Endothelial cell of umbilical vein (primary cell): Measurements from ENCODE around the gene SLC38A11. TPM values are rescaled to one million over a fixed set of nuclear protein-coding genes. Genes with fewer than 3 reads are reported as not detected.

Source experiments
- BruUV-seq: library from RNA; stranded (reverse); fragments of 400-500 nt; replicated peaks from 2 replicates; lab custom pipeline; 2021; lab: Mats Ljungman, UMichigan
- CTCF ChIA-PET: fragments of 300-600, 350-600 bp; sonication (Branson Sonifier 250); formaldehyde crosslinking; loops from one replicate; lab custom pipeline; 2021; ENCODE audit warnings: antibody characterized with exemption, inconsistent platforms; lab: Charles Lee
- POLR2A ChIA-PET: fragments of 300-600, 350-600 bp; sonication (Branson Sonifier 250); formaldehyde crosslinking; loops from one replicate; lab custom pipeline; 2021; ENCODE audit warnings: antibody characterized with exemption, inconsistent platforms; lab: Charles Lee
- DNase-seq: peaks from one replicate; pipeline ENCODE4 v3.0.0-alpha.2; 2011; ENCODE audit warnings: low read depth, low spot score
- FAIRE-seq: peaks from 2 replicates; lab custom pipeline; 2011; peaks lifted over from hg19 to GRCh38; lab: Jason Lieb, UNC
- H2AFZ ChIP-seq: 2 replicates; pipeline ENCODE4 v1.6.0; 2012; ENCODE audit warnings: low read depth, low read length, control low read depth, inconsistent platforms
- H3K27ac ChIP-seq: 2 replicates; pipeline ENCODE4 v1.5.1; 2011; ENCODE audit warnings: low read depth, mild to moderate bottlenecking, control low read depth, low read length, moderate library complexity; ENCODE audit not compliant: insufficient read depth
- H3K27me3 ChIP-seq, 2 experiments: 2 replicates each; pipeline versions ENCODE4 v1.6.0 to v1.6.1; 2011; ENCODE audit warnings: low read length in 2 of 2, mixed read lengths in 1 of 2; ENCODE audit not compliant: control insufficient read depth in 2 of 2, insufficient read depth in 2 of 2
- H3K36me3 ChIP-seq, 2 experiments: 2 replicates in 1 of 2; 3 replicates in 1 of 2; pipeline ENCODE4 v1.5.1; 2011; ENCODE audit warnings: low read length in 2 of 2, mild to moderate bottlenecking in 1 of 2, moderate library complexity in 1 of 2; ENCODE audit not compliant: control insufficient read depth in 2 of 2, insufficient read depth in 2 of 2; ENCODE audit errors: extremely low read depth in 1 of 2
- H3K4me1 ChIP-seq: 3 replicates; pipeline ENCODE4 v1.5.1; 2011; ENCODE audit warnings: mild to moderate bottlenecking, low read length; ENCODE audit not compliant: control insufficient read depth, insufficient read depth; ENCODE audit errors: extremely low read depth
- H3K4me2 ChIP-seq: 2 replicates; pipeline ENCODE4 v1.6.1; 2011; ENCODE audit warnings: low read length, control low read depth, mixed read lengths; ENCODE audit not compliant: insufficient read depth
- H3K4me3 ChIP-seq, 3 experiments: fragments of 200-600 bp in 1 of 3; sonication (generic), shearing (Covaris generic) in 1 of 3; replicated peaks in 1 of 3; 2 replicates each; pipeline ENCODE4 v1.5.1; 2011 to 2016; ENCODE audit warnings: control low read depth in 3 of 3, low read length in 3 of 3, mild to moderate bottlenecking in 2 of 3, inconsistent platforms in 1 of 3, low read depth in 1 of 3, moderate library complexity in 1 of 3; ENCODE audit not compliant: insufficient read depth in 1 of 3
- H3K79me2 ChIP-seq: 2 replicates; pipeline ENCODE4 v1.6.0; 2012; ENCODE audit warnings: low read length, inconsistent platforms; ENCODE audit not compliant: control insufficient read depth, insufficient read depth
- H3K9ac ChIP-seq: replicated peaks from 2 replicates; pipeline ENCODE3; 2011; ENCODE audit warnings: low read length, control low read depth; ENCODE audit not compliant: insufficient read depth; ENCODE audit errors: extremely low read depth
- H3K9me1 ChIP-seq: replicated peaks from 3 replicates; pipeline ENCODE4 v1.6.0; 2011; ENCODE audit warnings: mild to moderate bottlenecking, low read length; ENCODE audit not compliant: control insufficient read depth, insufficient read depth; ENCODE audit errors: extremely low read depth
- H3K9me3 ChIP-seq: replicated peaks from 2 replicates; pipeline ENCODE4 v1.5.1; 2012; ENCODE audit warnings: low read length, inconsistent platforms; ENCODE audit not compliant: control insufficient read depth, insufficient read depth
- H4K20me1 ChIP-seq: replicated peaks from 2 replicates; pipeline ENCODE3; 2011; ENCODE audit warnings: mild to moderate bottlenecking, low read length; ENCODE audit not compliant: control insufficient read depth, insufficient read depth; ENCODE audit errors: extremely low read depth
- EZH2 ChIP-seq: IDR thresholded peaks from 2 replicates; pipeline ENCODE4 v1.6.1; 2012; ENCODE audit warnings: borderline replicate concordance, low read depth, mild to moderate bottlenecking, moderate library complexity, low read length, inconsistent platforms; ENCODE audit not compliant: severe bottlenecking
- FOS ChIP-seq: IDR thresholded peaks from 2 replicates; pipeline ENCODE4 v1.6.1; 2011; ENCODE audit warnings: mild to moderate bottlenecking, low read length, moderate library complexity, borderline replicate concordance; ENCODE audit not compliant: insufficient read depth
- GATA2 ChIP-seq: IDR thresholded peaks from 2 replicates; pipeline ENCODE4 v1.7.0; 2011; ENCODE audit warnings: low read depth, mild to moderate bottlenecking, moderate library complexity, mixed read lengths, low read length; ENCODE audit not compliant: insufficient read length, insufficient read depth
- JUN ChIP-seq: IDR thresholded peaks from 2 replicates; pipeline ENCODE4 v1.6.1; 2011; ENCODE audit warnings: borderline replicate concordance, low read depth; ENCODE audit not compliant: insufficient read length, insufficient read depth
- MYC ChIP-seq: IDR thresholded peaks from one replicate; pipeline ENCODE4 v1.6.1; 2011; ENCODE audit warnings: mild to moderate bottlenecking, low read depth, low read length
- POLR2A ChIP-seq: IDR thresholded peaks from 2 replicates; pipeline ENCODE4 v1.6.1; 2012; ENCODE audit warnings: low read depth, mild to moderate bottlenecking, control low read depth, low read length
- POLR2AphosphoS5 ChIP-seq: IDR thresholded peaks from 2 replicates; pipeline ENCODE4 v1.6.1; 2012; ENCODE audit warnings: low read depth, mild to moderate bottlenecking, control low read depth, low read length, moderate library complexity; ENCODE audit not compliant: insufficient read depth
- dilution Hi-C: fragments of 300-500 bp; cut with MboI; formaldehyde crosslinking; loops from one replicate; pipeline ENCODE4 v1.15.0; 2019; ENCODE audit warnings: low sequenced_read_pairs; ENCODE audit not compliant: extremely low pct_ligation_motif_present
- intact Hi-C: fragments of 100-400 bp; cut with micrococcal nuclease; formaldehyde crosslinking; loops from one replicate; pipeline ENCODE4 v1.10.0; 2022
- polyA plus RNA-seq, 4 experiments: library from polyadenylated mRNA; depleted of rRNA in 3 of 4; stranded (reverse) in 3 of 4; unstranded in 1 of 4; fragments of >200 nt; gene quantifications; 2 replicates each; pipeline versions ENCODE4 v1.2.1 to v1.2.3, GENCODE V29; 2011 to 2012; ENCODE audit warnings: missing spikeins in 1 of 4
- total RNA-seq: library from RNA; stranded (reverse); gene quantifications from 2 replicates; pipeline ENCODE4 v1.2.3, GENCODE V29; 2021
- TF ChIP-seq, protein P1 (sequence below), 2 donors: IDR thresholded peaks; 1 replicate in 1 of 2; 2 replicates in 1 of 2; pipeline ENCODE4 v1.5.1; 2011; ENCODE audit warnings: low read length in 2 of 2, mild to moderate bottlenecking in 2 of 2, moderate library complexity in 2 of 2, control low read depth in 1 of 2, inconsistent platforms in 1 of 2, low read depth in 1 of 2; ENCODE audit not compliant: insufficient read depth in 1 of 2; ENCODE audit errors: extremely low read depth in 1 of 2
- TF ChIP-seq, protein P2 (sequence below): IDR thresholded peaks from 2 replicates; pipeline ENCODE4 v1.6.1; 2011; ENCODE audit not compliant: insufficient read depth, insufficient read length

The SLC38A11 gene
- total and polyA plus RNA-seq, 2 donors (not counting 3 experiments of a cell fraction or from before 2014, with no cell fraction given) = not detected

DNA sequence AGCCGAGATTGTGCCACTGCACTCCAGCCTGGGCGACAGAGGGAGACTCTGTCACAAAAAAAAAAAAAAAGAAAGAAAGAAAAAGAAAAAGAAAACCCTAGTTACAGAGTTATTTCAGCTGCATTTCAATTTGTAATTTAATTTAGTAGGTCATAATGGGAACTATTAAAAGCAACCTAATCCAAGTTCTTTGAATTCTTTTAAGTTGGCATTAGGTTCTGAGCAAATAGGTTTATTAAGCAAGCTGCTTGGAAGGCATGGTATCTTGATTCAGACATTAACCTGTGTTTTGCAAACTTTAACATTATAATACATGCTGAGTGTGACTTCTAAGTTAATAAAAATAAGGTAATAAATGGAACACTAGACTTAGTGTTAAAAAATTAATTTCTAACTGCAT, 83.9 kb downstream of the SLC38A11 start:
- H3K36me3 ChIP-seq = no peaks in the 10 kb centered on the region
- POLR2A ChIA-PET = no interaction called here
- no peak for DNase-seq
- H3K9me1 ChIP-seq = no peaks in the 10 kb centered on the region
- H3K27ac ChIP-seq = no peak overlapping the region
- BruUV-seq = no TSS peak
- CTCF ChIA-PET = interaction anchor here (1.0 kb wide), 1 partner anchor 21 kb away, joined by 3 read pairs; no protein-coding TSS in a partner anchor
- intact Hi-C loops = no loop called here
- no peak overlapping the region for H3K9ac ChIP-seq
- H3K27me3 ChIP-seq = no peaks in the 10 kb centered on the region
- no peak overlapping the region for H2AFZ ChIP-seq
- no peak overlapping the region for H3K4me3 ChIP-seq
- H3K79me2 ChIP-seq = no peaks in the 10 kb centered on the region
- no peaks in the 10 kb centered on the region for H3K9me3 ChIP-seq
- H4K20me1 ChIP-seq = no peaks in the 10 kb centered on the region
- no peak for FAIRE-seq
- no peak for TF ChIP-seq JUN
- no peak for TF ChIP-seq GATA2
- no peak for TF ChIP-seq MYC
- no peak for TF ChIP-seq FOS
- TF ChIP-seq, protein P1, sequence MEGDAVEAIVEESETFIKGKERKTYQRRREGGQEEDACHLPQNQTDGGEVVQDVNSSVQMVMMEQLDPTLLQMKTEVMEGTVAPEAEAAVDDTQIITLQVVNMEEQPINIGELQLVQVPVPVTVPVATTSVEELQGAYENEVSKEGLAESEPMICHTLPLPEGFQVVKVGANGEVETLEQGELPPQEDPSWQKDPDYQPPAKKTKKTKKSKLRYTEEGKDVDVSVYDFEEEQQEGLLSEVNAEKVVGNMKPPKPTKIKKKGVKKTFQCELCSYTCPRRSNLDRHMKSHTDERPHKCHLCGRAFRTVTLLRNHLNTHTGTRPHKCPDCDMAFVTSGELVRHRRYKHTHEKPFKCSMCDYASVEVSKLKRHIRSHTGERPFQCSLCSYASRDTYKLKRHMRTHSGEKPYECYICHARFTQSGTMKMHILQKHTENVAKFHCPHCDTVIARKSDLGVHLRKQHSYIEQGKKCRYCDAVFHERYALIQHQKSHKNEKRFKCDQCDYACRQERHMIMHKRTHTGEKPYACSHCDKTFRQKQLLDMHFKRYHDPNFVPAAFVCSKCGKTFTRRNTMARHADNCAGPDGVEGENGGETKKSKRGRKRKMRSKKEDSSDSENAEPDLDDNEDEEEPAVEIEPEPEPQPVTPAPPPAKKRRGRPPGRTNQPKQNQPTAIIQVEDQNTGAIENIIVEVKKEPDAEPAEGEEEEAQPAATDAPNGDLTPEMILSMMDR (IDR thresholded peaks at IDR 0.05; ENCODE audit: extremely low read depth in 1 of 2, insufficient read depth in 1 of 2, low read depth in 1 of 2, low read length in 2 of 2) = no peak
- TF ChIP-seq, protein P2, sequence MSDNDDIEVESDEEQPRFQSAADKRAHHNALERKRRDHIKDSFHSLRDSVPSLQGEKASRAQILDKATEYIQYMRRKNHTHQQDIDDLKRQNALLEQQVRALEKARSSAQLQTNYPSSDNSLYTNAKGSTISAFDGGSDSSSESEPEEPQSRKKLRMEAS = no peak
- TF ChIP-seq EZH2 = no peak
- TF ChIP-seq POLR2AphosphoS5 = no peak
- TF ChIP-seq POLR2A = no peak
- dilution Hi-C loops = no loop called here
- no peaks in the 10 kb centered on the region for H3K4me1 ChIP-seq
- H3K4me2 ChIP-seq = no peak overlapping the region
